HepG2 (cell line): ENCODE data around the gene MCOLN1. TPM values are rescaled to one million over a fixed set of nuclear protein-coding genes. Genes with fewer than 3 reads are reported as not detected.

Experiments used
- BCL6 ChIP-seq: IDR thresholded peaks from 2 replicates; pipeline ENCODE4 v1.6.1; 2016; ENCODE audit warnings: missing genetic modification reagents, missing compliant biosample characterization
- HDAC2 ChIP-seq: sonication (generic); formaldehyde crosslinking; IDR thresholded peaks from 2 replicates; pipeline ENCODE4 v1.4.0; 2020; ENCODE audit warnings: missing genetic modification reagents
- HMGA1 ChIP-seq: sonication (generic); formaldehyde crosslinking; conservative IDR thresholded peaks from 2 replicates; pipeline ENCODE4 v1.4.0; 2020; ENCODE audit warnings: missing genetic modification reagents
- HNF4G ChIP-seq, 2 experiments: sonication (generic) in 1 of 2; formaldehyde crosslinking in 1 of 2; IDR thresholded peaks; 2 replicates each; pipeline versions ENCODE4 v1.4.0 to v1.6.1; 2011 to 2020; ENCODE audit warnings: borderline replicate concordance in 2 of 2, low read depth in 2 of 2, mild to moderate bottlenecking in 2 of 2, low read length in 1 of 2, missing genetic modification reagents in 1 of 2, moderate library complexity in 1 of 2
- MBNL3 ChIP-seq: fragments of 250-450 bp; sonication (Bioruptor Pico); conservative IDR thresholded peaks from 2 replicates; pipeline ENCODE4 v1.8.0; 2022; ENCODE audit warnings: mild to moderate bottlenecking, inconsistent platforms
- RXRA ChIP-seq: sonication (generic); formaldehyde crosslinking; IDR thresholded peaks from 2 replicates; pipeline ENCODE4 v1.5.1; 2020; ENCODE audit warnings: missing genetic modification reagents
- SMAD3 ChIP-seq: sonication (generic); formaldehyde crosslinking; IDR thresholded peaks from 2 replicates; pipeline ENCODE4 v1.4.0; 2020; ENCODE audit warnings: missing genetic modification reagents
- ZFP37 ChIP-seq: sonication (generic); formaldehyde crosslinking; IDR thresholded peaks from 2 replicates; pipeline ENCODE4 v1.4.0; 2020; ENCODE audit warnings: missing genetic modification reagents, borderline replicate concordance
- ZNF10 ChIP-seq: sonication (generic); formaldehyde crosslinking; IDR thresholded peaks from 2 replicates; pipeline ENCODE4 v1.4.0; 2020; ENCODE audit warnings: mild to moderate bottlenecking, low read depth, missing genetic modification reagents, borderline replicate concordance
- ZNF12 ChIP-seq: sonication (generic); formaldehyde crosslinking; IDR thresholded peaks from 2 replicates; pipeline ENCODE4 v1.5.0; 2020; ENCODE audit warnings: missing genetic modification reagents
- ZNF296 ChIP-seq: sonication (generic); formaldehyde crosslinking; conservative IDR thresholded peaks from 2 replicates; pipeline ENCODE4 v1.5.0; 2020; ENCODE audit warnings: mild to moderate bottlenecking, missing genetic modification reagents
- ZNF430 ChIP-seq: sonication (generic); formaldehyde crosslinking; IDR thresholded peaks from 2 replicates; pipeline ENCODE4 v1.9.0; 2021; ENCODE audit warnings: mild to moderate bottlenecking, missing genetic modification reagents
- ZNF569 ChIP-seq: sonication (generic); formaldehyde crosslinking; IDR thresholded peaks from 2 replicates; pipeline ENCODE4 v1.5.0; 2020; ENCODE audit warnings: mild to moderate bottlenecking, missing genetic modification reagents, moderate library complexity, borderline replicate concordance
- ZNF607 ChIP-seq: sonication (generic); formaldehyde crosslinking; IDR thresholded peaks from 2 replicates; pipeline ENCODE4 v1.5.1; 2020; ENCODE audit warnings: missing genetic modification reagents, mild to moderate bottlenecking, borderline replicate concordance
- polyA plus RNA-seq, 8 experiments: library from polyadenylated mRNA; depleted of rRNA in 3 of 8; stranded (reverse) in 7 of 8; unstranded in 1 of 8; fragments of >200 nt; fragmentation: Illumina TruSeq in 4 of 8; extraction: Trizol in 4 of 8; gene quantifications; 2 replicates each; pipeline versions ENCODE4 v1.2.1 to v1.2.3, GENCODE V29; 2011 to 2016; ENCODE audit warnings: low read depth in 4 of 8, missing spikeins in 1 of 8, mixed read lengths in 1 of 8; ENCODE audit not compliant: insufficient read depth in 1 of 8
- total RNA-seq, 5 experiments: library from RNA; depleted of rRNA; stranded (reverse); fragments of >200 nt; fragmentation: Illumina TruSeq; extraction: Trizol; gene quantifications; 2 replicates each; pipeline ENCODE4 v1.2.3, GENCODE V29; 2016; ENCODE audit warnings: low read depth in 1 of 5
- TF ChIP-seq, protein P1 (sequence below): sonication (generic); formaldehyde crosslinking; IDR thresholded peaks from 2 replicates; pipeline ENCODE4 v1.9.0; 2022; ENCODE audit warnings: low read depth, missing genetic modification reagents
- TF ChIP-seq, protein P2 (sequence below): IDR thresholded peaks from 2 replicates; pipeline ENCODE4 v1.6.1; 2012; ENCODE audit warnings: low read length, improper control_type of control experiment
- TF ChIP-seq, protein P3 (sequence below): sonication (generic); formaldehyde crosslinking; IDR thresholded peaks from 2 replicates; pipeline ENCODE4 v1.4.0; 2020; ENCODE audit warnings: mild to moderate bottlenecking, missing genetic modification reagents, borderline replicate concordance
- TF ChIP-seq, protein P4 (sequence below): sonication (generic); formaldehyde crosslinking; IDR thresholded peaks from 2 replicates; pipeline ENCODE4 v1.9.0; 2021; ENCODE audit warnings: missing genetic modification reagents, mild to moderate bottlenecking, borderline replicate concordance

The MCOLN1 gene
- total and polyA plus RNA-seq, 2 of the 13 experiments (the other 11 are each of a cell fraction or from before 2014, with no cell fraction given), result 3.4 to 15.7 TPM

DNA sequence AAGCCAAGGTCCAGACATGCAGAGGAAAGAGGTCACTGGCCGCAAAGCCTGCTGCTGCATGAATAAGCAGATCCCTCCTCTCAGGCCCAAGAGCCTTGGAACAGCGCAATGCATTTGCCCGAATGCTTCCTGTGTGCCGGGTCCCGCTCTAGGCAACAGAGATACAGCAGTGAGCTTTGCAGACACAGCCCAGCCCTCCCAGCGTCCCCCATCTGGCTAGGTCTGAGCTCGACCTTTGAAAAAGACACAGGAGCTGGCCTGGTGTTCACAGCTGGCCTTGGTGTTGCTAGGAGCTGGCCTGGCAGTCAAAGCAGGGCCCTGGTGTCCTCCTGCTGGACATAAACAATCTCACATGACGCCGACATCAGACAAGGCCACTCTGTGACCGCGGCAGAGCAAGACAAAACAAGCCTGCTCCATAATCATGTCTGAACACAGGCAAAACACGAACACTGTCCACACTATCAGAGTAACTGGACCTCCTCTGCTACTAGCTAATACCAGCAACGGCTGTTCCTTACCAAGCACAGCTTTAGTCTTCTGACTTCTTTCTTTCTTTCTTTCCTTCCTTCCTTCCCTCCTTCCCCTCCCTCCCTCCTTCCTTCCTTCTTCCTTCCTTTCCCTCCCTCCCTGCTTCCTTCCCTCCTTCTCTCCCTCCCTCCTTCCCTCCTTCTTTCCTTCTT is 27.9 kb upstream of the MCOLN1 start (continued):
- TF ChIP-seq SMAD3 (CRISPR knock-in tag) (no peak), RXRA (peak; percentile 74), ZNF12 (CRISPR knock-in tag) (no peak), ZNF430 (CRISPR knock-in tag) (peak; percentile 61; the same call in 1 of the 2 replicates), HMGA1 (no peak), HNF4G (IDR thresholded peaks at IDR 0.05; ENCODE audit: borderline replicate concordance, low read depth, low read length) (no peak), HNF4G (CRISPR knock-in tag; IDR thresholded peaks at IDR 0.05; ENCODE audit: borderline replicate concordance, low read depth) (no peak), ZNF10 (CRISPR knock-in tag) (no peak), MBNL3 (no peak), ZFP37 (no peak), HDAC2 (peak; percentile 12; the same call in 1 of the 2 replicates), ZNF607 (CRISPR knock-in tag) (no peak; the same call in 1 of the 2 replicates), BCL6 (no peak), ZNF296 (no peak; the same call in 1 of the 2 replicates), ZNF569 (CRISPR knock-in tag) (no peak)
- TF ChIP-seq, protein P1, sequence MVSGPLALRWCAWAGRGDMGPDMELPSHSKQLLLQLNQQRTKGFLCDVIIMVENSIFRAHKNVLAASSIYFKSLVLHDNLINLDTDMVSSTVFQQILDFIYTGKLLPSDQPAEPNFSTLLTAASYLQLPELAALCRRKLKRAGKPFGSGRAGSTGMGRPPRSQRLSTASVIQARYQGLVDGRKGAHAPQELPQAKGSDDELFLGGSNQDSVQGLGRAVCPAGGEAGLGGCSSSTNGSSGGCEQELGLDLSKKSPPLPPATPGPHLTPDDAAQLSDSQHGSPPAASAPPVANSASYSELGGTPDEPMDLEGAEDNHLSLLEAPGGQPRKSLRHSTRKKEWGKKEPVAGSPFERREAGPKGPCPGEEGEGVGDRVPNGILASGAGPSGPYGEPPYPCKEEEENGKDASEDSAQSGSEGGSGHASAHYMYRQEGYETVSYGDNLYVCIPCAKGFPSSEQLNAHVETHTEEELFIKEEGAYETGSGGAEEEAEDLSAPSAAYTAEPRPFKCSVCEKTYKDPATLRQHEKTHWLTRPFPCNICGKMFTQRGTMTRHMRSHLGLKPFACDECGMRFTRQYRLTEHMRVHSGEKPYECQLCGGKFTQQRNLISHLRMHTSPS (CRISPR knock-in tag), result no peak
- TF ChIP-seq, protein P2, sequence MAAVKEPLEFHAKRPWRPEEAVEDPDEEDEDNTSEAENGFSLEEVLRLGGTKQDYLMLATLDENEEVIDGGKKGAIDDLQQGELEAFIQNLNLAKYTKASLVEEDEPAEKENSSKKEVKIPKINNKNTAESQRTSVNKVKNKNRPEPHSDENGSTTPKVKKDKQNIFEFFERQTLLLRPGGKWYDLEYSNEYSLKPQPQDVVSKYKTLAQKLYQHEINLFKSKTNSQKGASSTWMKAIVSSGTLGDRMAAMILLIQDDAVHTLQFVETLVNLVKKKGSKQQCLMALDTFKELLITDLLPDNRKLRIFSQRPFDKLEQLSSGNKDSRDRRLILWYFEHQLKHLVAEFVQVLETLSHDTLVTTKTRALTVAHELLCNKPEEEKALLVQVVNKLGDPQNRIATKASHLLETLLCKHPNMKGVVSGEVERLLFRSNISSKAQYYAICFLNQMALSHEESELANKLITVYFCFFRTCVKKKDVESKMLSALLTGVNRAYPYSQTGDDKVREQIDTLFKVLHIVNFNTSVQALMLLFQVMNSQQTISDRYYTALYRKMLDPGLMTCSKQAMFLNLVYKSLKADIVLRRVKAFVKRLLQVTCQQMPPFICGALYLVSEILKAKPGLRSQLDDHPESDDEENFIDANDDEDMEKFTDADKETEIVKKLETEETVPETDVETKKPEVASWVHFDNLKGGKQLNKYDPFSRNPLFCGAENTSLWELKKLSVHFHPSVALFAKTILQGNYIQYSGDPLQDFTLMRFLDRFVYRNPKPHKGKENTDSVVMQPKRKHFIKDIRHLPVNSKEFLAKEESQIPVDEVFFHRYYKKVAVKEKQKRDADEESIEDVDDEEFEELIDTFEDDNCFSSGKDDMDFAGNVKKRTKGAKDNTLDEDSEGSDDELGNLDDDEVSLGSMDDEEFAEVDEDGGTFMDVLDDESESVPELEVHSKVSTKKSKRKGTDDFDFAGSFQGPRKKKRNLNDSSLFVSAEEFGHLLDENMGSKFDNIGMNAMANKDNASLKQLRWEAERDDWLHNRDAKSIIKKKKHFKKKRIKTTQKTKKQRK, result no peak
- TF ChIP-seq, protein P3, sequence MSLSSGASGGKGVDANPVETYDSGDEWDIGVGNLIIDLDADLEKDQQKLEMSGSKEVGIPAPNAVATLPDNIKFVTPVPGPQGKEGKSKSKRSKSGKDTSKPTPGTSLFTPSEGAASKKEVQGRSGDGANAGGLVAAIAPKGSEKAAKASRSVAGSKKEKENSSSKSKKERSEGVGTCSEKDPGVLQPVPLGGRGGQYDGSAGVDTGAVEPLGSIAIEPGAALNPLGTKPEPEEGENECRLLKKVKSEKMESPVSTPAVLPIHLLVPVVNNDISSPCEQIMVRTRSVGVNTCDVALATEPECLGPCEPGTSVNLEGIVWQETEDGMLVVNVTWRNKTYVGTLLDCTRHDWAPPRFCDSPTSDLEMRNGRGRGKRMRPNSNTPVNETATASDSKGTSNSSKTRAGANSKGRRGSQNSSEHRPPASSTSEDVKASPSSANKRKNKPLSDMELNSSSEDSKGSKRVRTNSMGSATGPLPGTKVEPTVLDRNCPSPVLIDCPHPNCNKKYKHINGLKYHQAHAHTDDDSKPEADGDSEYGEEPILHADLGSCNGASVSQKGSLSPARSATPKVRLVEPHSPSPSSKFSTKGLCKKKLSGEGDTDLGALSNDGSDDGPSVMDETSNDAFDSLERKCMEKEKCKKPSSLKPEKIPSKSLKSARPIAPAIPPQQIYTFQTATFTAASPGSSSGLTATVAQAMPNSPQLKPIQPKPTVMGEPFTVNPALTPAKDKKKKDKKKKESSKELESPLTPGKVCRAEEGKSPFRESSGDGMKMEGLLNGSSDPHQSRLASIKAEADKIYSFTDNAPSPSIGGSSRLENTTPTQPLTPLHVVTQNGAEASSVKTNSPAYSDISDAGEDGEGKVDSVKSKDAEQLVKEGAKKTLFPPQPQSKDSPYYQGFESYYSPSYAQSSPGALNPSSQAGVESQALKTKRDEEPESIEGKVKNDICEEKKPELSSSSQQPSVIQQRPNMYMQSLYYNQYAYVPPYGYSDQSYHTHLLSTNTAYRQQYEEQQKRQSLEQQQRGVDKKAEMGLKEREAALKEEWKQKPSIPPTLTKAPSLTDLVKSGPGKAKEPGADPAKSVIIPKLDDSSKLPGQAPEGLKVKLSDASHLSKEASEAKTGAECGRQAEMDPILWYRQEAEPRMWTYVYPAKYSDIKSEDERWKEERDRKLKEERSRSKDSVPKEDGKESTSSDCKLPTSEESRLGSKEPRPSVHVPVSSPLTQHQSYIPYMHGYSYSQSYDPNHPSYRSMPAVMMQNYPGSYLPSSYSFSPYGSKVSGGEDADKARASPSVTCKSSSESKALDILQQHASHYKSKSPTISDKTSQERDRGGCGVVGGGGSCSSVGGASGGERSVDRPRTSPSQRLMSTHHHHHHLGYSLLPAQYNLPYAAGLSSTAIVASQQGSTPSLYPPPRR (CRISPR knock-in tag), result peak; percentile 20; the same call in 1 of the 2 replicates
- TF ChIP-seq, protein P4, sequence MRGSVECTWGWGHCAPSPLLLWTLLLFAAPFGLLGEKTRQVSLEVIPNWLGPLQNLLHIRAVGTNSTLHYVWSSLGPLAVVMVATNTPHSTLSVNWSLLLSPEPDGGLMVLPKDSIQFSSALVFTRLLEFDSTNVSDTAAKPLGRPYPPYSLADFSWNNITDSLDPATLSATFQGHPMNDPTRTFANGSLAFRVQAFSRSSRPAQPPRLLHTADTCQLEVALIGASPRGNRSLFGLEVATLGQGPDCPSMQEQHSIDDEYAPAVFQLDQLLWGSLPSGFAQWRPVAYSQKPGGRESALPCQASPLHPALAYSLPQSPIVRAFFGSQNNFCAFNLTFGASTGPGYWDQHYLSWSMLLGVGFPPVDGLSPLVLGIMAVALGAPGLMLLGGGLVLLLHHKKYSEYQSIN (CRISPR knock-in tag), result no peak
